DMS53 (cell line): ENCODE results near the gene MAP3K12.
"Not testable (repeated sequence)": the region's sequence is repeated elsewhere in the genome, so short reads cannot be mapped to it uniquely, and the experiment has no call there.

Source experiments
- DNase-seq: peaks from one replicate; lab custom pipeline; 2025; lab: John Stamatoyannopoulos, UW

The MAP3K12 gene

DNA sequence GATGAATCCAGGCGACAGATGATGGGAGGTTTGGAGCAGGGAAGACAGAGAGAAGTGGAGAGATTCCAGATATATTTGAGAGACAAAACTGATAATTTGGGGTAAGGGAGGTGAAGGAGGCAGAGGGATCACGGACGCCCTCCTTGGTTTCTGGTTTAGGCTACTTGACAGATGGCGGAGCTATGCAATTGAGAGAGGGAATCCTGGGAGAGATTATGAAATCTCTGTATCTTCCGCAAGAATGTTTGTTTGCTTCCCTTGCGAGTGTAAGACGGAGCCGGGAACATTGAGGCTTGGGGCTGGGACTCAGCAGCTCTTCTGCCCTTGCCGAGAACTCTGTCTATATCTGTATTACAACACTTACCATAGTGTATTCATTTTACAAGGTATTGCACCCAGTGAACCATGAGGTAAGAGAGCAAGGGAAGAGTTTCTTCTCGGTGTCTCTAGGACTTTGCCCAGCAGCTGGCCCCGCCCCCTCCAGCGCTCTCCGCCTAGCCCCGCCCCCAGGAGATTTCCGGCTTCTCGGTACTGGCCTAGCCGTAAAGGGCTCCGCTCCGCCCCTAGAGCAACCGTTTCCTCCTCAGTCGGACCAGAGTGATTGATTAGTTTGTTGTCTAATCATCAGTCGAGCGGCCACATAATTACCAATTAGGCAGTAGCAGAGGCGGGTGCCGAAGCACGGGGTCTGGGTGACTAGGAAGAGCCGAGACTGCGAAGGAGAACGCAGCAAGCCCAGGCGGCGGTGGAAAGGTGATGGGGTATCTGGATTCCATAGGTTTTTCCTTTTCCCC, 58.0 kb downstream of the MAP3K12 start, which contains the start of gene PRR13:
Gene PRR13 (plus strand): TSS at position 695 of the 794 bp plus-strand sequence. CDS start 981 bp downstream, outside the sequence.
- DNase-seq = peak; percentile 100

DNA sequence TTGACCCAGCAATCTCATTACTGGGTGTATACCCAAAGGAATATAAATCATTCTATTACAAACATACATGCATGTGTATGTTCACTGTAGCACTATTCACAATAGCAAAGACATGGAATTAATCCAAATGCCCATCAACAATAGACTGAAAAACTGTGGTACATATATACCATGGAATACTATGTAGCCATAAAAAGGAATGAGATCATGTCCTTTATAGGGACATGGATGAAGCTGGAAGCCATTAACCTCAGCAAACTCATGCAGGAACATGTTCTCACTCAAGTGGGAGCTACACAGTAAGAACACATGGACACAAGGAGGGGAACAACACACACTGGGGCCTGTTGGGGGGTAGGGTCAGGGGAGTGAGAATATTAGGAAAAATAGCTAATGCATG, 59.7 kb downstream of the MAP3K12 start:
- not testable (repeated sequence) for DNase-seq

DNA sequence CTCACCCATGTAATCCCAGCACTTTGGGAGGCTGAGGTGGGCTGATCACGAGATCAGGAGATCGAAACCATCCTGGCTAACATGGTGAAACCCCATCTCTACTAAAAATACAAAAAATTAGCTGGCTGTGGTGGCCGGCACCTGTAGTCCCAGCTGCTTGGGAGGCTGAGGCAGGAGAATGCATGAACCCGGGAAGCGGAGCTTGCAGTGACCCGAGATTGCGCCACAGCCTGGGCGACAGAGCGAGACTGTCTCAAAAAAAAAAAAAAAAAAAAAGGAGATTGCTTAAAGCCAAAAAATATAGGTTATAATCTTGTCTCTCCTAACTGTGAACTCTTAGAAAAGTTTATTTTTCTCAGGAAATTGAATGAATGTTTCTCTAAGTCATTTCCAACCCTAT, 63.9 kb downstream of the MAP3K12 start:
- DNase-seq = not testable (repeated sequence)

DNA sequence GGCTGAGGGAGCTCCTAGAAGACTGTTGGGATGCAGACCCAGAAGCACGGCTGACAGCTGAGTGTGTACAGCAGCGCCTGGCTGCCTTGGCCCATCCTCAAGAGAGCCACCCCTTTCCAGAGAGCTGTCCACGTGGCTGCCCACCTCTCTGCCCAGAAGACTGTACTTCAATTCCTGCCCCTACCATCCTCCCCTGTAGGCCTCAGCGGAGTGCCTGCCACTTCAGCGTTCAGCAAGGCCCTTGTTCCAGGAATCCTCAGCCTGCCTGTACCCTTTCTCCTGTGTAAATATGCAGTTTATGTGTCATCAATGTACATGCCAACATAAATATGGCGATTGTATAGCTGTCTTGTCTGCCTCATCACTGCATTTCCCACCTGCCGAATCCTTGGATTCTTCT, 68.1 kb downstream of the MAP3K12 start:
- DNase-seq = peak; percentile 76

DNA sequence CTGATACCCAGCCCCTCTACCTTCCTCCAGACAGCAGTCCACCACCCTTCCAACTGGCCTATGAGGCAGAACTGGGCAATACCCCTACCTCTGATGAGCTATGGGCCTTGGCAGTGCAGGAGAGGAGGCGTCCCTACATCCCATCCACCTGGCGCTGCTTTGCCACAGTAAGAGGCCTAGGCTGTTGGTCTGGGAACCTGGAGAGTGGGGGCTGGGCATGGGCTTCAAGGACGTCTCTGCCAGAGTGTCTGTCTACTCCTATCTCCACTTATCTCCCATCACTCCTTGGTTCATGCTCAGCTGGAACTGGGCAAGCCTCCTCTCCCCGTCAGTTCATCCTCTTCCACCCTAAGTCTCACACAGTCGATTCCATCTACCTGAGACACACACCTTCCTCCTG, 69.1 kb downstream of the MAP3K12 start:
- no peak for DNase-seq
